Smooth muscle cell (in vitro differentiated cells): ENCODE results near the gene TRRAP. TPM values are rescaled to one million over a fixed set of nuclear protein-coding genes. Genes with fewer than 3 reads are reported as not detected.

Experiments
- DNase-seq: peaks from one replicate; lab custom pipeline; 2025; ENCODE audit not compliant: unreplicated experiment; lab: John Stamatoyannopoulos, UW
- H2AFZ ChIP-seq: fragments of 200-600 bp; sonication (generic); 2 replicates; pipeline ENCODE4 v1.6.0; 2016; ENCODE audit warnings: antibody characterized with exemption, low read depth, mild to moderate bottlenecking
- H3F3A ChIP-seq: fragments of 200-600 bp; sonication (generic); 2 replicates; pipeline ENCODE4 v1.6.0; 2017; ENCODE audit warnings: antibody characterized with exemption, low read depth
- H3K27ac ChIP-seq: fragments of 200-600 bp; sonication (generic); 2 replicates; pipeline ENCODE4 v1.5.1; 2016; ENCODE audit warnings: low read depth, mild to moderate bottlenecking
- H3K27me3 ChIP-seq: fragments of 200-600 bp; sonication (generic); 2 replicates; pipeline ENCODE4 v1.6.1; 2016; ENCODE audit warnings: low read depth, mild to moderate bottlenecking
- H3K36me3 ChIP-seq: fragments of 200-600 bp; sonication (generic); 2 replicates; pipeline ENCODE4 v1.5.1; 2016; ENCODE audit warnings: low read depth
- H3K4me1 ChIP-seq: fragments of 200-600 bp; sonication (generic); 2 replicates; pipeline ENCODE4 v1.5.1; 2016; ENCODE audit warnings: low read depth
- H3K4me2 ChIP-seq: fragments of 200-600 bp; sonication (generic); 2 replicates; pipeline ENCODE4 v1.6.0; 2016; ENCODE audit warnings: mild to moderate bottlenecking
- H3K4me3 ChIP-seq: fragments of 200-600 bp; sonication (generic); 2 replicates; pipeline ENCODE4 v1.5.1; 2016; ENCODE audit warnings: mild to moderate bottlenecking
- H3K79me2 ChIP-seq: fragments of 200-600 bp; sonication (generic); 2 replicates; pipeline ENCODE4 v1.6.0; 2016; ENCODE audit warnings: low read depth, mild to moderate bottlenecking
- H3K9ac ChIP-seq: fragments of 200-600 bp; sonication (generic); 2 replicates; pipeline ENCODE4 v1.6.0; 2016; ENCODE audit warnings: low read depth
- H3K9me3 ChIP-seq: fragments of 200-600 bp; sonication (generic); replicated peaks from 2 replicates; pipeline ENCODE4 v1.5.1; 2016; ENCODE audit warnings: low read depth
- H4K20me1 ChIP-seq: fragments of 200-600 bp; sonication (generic); 2 replicates; pipeline ENCODE4 v1.6.0; 2016; ENCODE audit warnings: low read depth
- WGBS: methylation state at CpG from one replicate; pipeline ENCODE4 v1.1.7; 2016; ENCODE audit warnings: low lambda C conversion rate; 5-methylcytosine and 5-hydroxymethylcytosine counted together
- polyA plus RNA-seq: library from polyadenylated mRNA; unstranded; fragments of >200 nt; fragmentation: Nextera tagmentation; extraction: Ambion mirVana; gene quantifications from 2 replicates; pipeline ENCODE4 v1.2.1, GENCODE V29; 2016
- total RNA-seq: library from RNA; depleted of rRNA; stranded (reverse); fragments of >200 nt; gene quantifications from 2 replicates; pipeline ENCODE4 v1.2.3, GENCODE V29; 2014
- TF ChIP-seq, protein P1 (sequence below): fragments of 200-600 bp; sonication (generic); IDR thresholded peaks from 2 replicates; pipeline ENCODE4 v1.5.1; 2017; ENCODE audit warnings: borderline replicate concordance, mild to moderate bottlenecking, antibody characterized with exemption; ENCODE audit not compliant: insufficient read depth, poor library complexity, severe bottlenecking

Gene TRRAP
- total and polyA plus RNA-seq, 2 experiments from 2014 or later = 3.9 to 24.8 TPM

DNA sequence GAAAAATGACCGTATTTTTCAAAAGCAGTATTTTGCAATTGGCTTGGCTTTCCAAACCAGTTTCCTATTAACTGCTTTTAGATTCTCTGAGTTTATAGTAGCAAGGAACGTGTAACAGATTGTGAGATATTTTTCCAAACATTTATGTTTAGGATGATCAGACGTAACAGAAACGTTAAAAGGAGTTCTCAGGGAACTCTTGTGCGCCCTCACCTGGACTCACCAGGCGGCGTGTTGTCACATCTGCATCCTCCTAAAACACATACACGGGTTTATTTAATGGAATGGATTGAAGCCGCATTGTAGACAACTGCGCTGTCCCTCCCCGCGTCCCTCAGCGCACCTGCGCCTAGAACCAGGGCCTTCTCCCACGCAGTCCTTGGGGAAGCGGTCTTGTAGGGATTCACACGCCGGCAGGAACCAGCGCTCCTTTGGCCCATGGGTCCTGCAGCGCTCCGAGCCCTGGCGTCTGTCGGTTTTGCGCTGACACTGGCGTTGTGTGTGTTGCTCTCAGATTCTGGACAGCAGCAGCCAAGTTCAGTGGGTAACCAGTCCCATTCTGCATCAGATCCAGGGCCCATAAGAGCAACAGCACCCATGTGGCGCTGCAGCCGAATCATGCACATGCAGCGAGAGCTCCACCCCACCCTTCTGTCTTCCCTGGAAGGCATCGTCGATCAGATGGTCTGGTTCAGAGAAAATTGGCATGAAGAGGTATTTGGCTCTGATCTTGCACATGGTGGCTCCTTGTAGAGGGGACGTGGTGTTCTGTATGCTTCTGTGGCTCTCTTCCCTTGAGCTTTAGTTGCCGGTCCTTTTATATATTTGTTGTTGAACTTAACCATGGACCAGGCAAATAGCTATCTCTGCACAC is 114.9 kb downstream of the TRRAP start:
- TF ChIP-seq, protein P1, sequence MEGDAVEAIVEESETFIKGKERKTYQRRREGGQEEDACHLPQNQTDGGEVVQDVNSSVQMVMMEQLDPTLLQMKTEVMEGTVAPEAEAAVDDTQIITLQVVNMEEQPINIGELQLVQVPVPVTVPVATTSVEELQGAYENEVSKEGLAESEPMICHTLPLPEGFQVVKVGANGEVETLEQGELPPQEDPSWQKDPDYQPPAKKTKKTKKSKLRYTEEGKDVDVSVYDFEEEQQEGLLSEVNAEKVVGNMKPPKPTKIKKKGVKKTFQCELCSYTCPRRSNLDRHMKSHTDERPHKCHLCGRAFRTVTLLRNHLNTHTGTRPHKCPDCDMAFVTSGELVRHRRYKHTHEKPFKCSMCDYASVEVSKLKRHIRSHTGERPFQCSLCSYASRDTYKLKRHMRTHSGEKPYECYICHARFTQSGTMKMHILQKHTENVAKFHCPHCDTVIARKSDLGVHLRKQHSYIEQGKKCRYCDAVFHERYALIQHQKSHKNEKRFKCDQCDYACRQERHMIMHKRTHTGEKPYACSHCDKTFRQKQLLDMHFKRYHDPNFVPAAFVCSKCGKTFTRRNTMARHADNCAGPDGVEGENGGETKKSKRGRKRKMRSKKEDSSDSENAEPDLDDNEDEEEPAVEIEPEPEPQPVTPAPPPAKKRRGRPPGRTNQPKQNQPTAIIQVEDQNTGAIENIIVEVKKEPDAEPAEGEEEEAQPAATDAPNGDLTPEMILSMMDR = no peak
- Histone ChIP-seq H3K4me3 (no peak overlapping the region), H3K27me3 (no peaks in the 10 kb centered on the region), H3K27ac (no peak overlapping the region), H3K36me3 (peaks cover 22% of the 10 kb centered on the region), H3K4me1 (no peaks in the 10 kb centered on the region), H3K9me3 (no peaks in the 10 kb centered on the region), H3K79me2 (no peaks in the 10 kb centered on the region), H3F3A (no peaks in the 10 kb centered on the region), H3K9ac (no peak overlapping the region), H3K4me2 (no peak overlapping the region), H4K20me1 (no peaks in the 10 kb centered on the region), H2AFZ (no peak overlapping the region)
- DNase-seq = no peak
- 96% methylated on average over 32 of the region's 32 CpGs for WGBS

- no peak overlapping the region for H3K27ac ChIP-seq
- no peaks in the 10 kb centered on the region for H3K27me3 ChIP-seq
- no peaks in the 10 kb centered on the region for H3F3A ChIP-seq
- no peak overlapping the region for H3K9ac ChIP-seq
- TF ChIP-seq, protein P1 = no peak
- no peak overlapping the region for H3K4me3 ChIP-seq
- peaks cover 18% of the 10 kb centered on the region for H3K36me3 ChIP-seq
- 98% methylated on average over 34 of the region's 34 CpGs for WGBS
- H3K4me2 ChIP-seq = no peak overlapping the region
- no peaks in the 10 kb centered on the region for H3K4me1 ChIP-seq
- no peaks in the 10 kb centered on the region for H3K9me3 ChIP-seq
- H2AFZ ChIP-seq = no peak overlapping the region
- H3K79me2 ChIP-seq = no peaks in the 10 kb centered on the region
- H4K20me1 ChIP-seq = no peaks in the 10 kb centered on the region
- DNase-seq = no peak
These were observed 116.0 kb downstream of the TRRAP start for GRCh38 chr7:98994046-98994944.

DNA sequence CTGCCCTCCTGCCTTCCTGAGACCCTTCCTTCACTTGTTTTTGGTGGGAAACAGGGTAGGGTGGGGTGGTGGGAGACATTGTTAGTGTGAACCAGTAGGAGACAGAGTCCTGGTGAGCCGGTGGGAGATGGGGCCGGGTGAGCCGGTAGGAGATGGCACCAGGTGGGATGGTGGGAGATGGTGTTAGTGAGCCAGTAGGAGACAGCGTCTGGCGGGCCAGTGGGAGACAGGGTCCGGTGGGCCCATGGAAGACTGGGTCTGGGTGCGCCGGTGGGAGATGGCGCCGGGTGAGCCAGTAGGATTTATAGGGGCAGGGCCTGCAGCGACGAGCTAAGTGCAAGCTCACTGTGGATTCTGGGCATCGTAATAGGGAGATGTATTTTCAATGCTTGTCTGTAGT is 116.8 kb downstream of the TRRAP start:
- no peak overlapping the region for H3K4me2 ChIP-seq
- TF ChIP-seq, protein P1 = no peak
- no peaks in the 10 kb centered on the region for H4K20me1 ChIP-seq
- no peaks in the 10 kb centered on the region for H3F3A ChIP-seq
- WGBS = 98% methylated on average over 13 of the region's 13 CpGs
- H3K27me3 ChIP-seq = no peaks in the 10 kb centered on the region
- H3K9ac ChIP-seq = no peak overlapping the region
- H3K27ac ChIP-seq = no peak overlapping the region
- no peaks in the 10 kb centered on the region for H3K4me1 ChIP-seq
- no peak overlapping the region for H3K4me3 ChIP-seq
- H2AFZ ChIP-seq = no peak overlapping the region
- H3K79me2 ChIP-seq = no peaks in the 10 kb centered on the region
- peaks cover 10% of the 10 kb centered on the region for H3K36me3 ChIP-seq
- no peak for DNase-seq
- no peaks in the 10 kb centered on the region for H3K9me3 ChIP-seq
